HG03378 (cell line): ENCODE data around the gene ARID5A.
"Not testable (repeated sequence)": the region's sequence is repeated elsewhere in the genome, so short reads cannot be mapped to it uniquely, and the experiment has no call there.

Experiments used
- ATAC-seq: cut with Tn5 transposase; IDR thresholded peaks from one replicate; pipeline ENCODE4 v1.9.1; 2021; ENCODE audit warnings: mild to moderate bottlenecking, moderate library complexity; ENCODE audit not compliant: unreplicated experiment

ARID5A gene, protein sequence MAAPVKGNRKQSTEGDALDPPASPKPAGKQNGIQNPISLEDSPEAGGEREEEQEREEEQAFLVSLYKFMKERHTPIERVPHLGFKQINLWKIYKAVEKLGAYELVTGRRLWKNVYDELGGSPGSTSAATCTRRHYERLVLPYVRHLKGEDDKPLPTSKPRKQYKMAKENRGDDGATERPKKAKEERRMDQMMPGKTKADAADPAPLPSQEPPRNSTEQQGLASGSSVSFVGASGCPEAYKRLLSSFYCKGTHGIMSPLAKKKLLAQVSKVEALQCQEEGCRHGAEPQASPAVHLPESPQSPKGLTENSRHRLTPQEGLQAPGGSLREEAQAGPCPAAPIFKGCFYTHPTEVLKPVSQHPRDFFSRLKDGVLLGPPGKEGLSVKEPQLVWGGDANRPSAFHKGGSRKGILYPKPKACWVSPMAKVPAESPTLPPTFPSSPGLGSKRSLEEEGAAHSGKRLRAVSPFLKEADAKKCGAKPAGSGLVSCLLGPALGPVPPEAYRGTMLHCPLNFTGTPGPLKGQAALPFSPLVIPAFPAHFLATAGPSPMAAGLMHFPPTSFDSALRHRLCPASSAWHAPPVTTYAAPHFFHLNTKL

DNA sequence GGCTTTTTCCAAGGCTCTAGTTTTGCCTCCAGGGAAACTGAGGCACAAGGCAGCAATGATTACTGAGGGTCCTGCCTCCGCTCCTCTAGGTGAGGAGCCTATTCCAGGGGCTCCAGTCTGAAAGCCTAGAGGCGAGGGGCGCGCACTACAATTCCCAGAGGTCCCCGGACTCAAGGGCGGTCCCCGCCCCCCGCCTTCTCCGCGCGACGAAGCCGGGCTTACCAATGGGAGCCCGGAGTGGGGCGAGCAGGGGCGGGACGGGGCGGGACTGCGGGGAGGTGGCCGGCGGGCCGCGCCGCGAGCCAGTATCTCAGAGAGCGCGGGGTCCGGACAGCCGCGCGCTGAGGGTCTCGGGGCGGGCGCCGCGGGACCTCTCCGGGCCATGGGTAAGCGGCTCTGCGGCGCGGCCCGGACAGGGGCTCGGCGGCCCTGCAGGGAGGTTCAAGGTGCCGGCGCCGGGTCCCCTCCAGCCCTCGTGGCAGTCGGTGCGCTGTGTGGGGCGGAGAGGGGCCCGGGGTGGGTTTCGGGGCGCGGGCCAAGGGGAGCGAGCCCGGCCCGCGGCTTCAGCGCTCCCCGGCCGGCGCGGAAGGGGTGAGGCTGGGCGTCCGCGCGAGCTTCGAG lies at the start of gene ARID5A:
Gene ARID5A, plus strand, starts transcription at position 308 of the 621 bp plus-strand sequence. Its CDS starts 75 bp downstream, at position 383.
- peak; percentile 26 for ATAC-seq

DNA sequence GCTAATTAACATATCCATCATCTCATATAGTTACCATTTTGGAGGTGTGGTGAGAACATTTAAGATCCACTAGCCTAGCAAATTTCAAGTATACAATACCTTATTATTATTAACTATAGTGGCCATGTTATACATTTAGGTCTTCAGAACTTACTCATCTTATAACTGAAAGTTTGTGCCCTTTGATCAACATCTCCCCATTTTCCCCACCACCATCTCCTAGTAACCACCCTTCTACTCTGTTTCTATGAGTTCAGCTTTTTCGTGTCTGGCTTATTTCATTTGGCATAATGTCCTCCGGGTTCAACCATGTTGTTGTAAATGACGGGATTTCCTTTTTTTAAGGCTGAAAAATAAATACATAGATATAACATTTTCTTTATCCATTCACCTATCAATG lies 47.3 kb upstream of the ARID5A start:
- no peak for ATAC-seq

DNA sequence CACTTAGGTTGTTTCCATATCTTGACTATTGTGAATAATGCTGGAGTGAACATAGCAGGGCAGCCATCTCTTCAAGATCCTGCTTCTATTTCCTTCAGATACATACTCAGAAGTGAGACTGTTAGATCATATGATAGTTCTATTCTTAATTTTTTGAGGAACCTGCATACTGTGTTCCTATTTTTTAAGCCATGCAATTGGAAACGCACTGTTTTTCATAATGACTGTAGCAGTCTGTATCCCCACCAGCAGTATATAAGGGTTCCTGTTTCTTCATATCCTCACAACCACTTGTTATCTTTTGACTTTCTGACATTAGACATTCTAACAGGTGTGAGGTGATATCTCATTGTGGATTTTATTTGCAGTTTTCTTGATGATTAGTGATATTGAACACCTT lies 46.9 kb upstream of the ARID5A start:
- ATAC-seq = no peak

GRCh38 chr2:96491860-96492497 lies 44.6 kb upstream of the ARID5A start:
- ATAC-seq = no peak

DNA sequence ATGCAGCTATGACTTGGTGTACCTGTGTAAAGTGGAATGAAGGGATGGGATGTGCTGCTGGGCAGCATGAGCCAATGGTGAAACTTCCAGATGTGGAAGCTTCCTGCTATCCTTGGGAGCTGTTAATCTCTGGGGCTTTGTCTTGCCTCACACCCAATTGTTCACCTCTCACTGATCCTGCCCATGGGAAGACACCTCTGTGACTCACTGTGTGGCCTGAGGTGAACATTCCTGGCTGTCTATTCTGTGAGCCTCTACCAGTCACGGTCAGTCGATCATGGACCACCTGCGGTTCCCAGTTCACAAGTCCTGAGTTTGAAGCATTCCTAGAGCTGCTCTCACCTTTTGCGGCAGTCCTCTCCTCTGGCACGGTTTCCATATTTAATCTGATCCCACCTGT lies 43.5 kb upstream of the ARID5A start:
- no peak for ATAC-seq

DNA sequence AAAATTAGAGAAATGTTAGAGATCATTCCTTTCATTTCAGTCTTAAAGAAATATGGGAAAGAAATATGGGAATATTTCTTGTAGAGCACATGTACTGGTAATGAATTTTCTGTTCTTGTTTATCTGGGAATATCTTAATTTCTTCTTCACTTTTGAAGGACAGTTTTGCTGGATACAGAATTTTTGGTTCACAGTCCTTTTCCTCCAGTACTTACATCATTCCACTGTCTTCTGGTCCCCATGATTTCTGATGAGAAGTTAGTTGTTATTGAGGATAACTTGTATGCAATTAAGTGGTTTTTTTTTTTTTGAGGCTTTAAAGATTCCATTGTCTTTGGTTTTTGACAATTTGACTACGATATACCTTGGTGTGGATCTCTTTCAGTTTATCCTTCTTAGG lies 42.4 kb upstream of the ARID5A start:
- ATAC-seq = no peak

DNA sequence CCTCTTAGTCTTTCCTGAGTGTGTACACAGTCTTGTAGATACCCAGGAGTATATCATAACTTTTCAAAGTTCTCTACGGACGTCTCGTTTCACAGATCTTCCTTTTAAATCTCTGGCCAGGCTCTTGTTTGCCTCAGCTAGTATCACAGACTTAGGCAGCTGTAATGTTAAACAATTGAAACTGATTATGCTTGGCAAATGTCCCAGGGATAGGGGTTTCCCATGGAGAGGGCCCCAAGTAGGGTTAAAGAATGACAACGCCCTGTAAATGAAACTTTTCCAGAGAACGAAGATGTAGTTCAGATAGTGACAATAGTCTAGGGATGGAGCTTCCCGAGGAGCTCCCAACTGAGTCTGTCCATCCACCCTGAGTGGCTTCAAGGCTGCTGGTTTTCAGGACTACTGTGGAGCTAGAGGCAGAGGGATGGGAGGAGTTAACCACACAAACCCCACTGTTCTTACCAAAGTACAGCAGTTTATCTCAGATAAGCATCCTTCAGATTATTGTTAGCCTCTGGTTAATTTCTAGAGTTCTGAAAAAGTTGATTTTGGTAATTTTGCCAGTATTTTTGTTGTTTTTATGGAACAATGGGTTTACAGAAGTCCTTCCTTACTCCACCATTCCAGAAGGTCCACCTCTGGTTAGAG lies 40.4 kb upstream of the ARID5A start:
- ATAC-seq = no peak

- ATAC-seq = no peak
Measured at GRCh38 chr2:96498021-96498431, 38.5 kb upstream of the ARID5A start.

DNA sequence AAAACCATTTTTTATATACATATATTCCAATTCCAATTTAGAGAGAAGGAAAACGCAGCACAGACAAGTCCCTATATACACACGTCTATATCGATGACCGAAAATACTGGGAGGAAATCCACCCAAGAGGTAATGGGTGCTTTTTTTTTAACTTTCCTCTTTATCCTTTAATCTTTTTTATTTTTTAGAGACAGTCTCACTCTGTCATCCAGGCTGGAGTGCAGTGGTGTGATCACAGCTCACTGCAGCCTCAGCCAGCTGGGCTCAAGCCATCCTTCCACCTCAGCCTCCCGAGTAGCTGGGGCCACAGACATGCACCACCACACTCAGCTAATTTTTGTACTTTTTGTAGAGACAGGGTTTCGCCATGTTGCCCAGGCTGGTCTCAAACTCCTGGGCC lies 37.9 kb upstream of the ARID5A start:
- ATAC-seq = not testable (repeated sequence)

- ATAC-seq = no peak
Measured at GRCh38 chr2:96499061-96499960, 37.2 kb upstream of the ARID5A start.

DNA sequence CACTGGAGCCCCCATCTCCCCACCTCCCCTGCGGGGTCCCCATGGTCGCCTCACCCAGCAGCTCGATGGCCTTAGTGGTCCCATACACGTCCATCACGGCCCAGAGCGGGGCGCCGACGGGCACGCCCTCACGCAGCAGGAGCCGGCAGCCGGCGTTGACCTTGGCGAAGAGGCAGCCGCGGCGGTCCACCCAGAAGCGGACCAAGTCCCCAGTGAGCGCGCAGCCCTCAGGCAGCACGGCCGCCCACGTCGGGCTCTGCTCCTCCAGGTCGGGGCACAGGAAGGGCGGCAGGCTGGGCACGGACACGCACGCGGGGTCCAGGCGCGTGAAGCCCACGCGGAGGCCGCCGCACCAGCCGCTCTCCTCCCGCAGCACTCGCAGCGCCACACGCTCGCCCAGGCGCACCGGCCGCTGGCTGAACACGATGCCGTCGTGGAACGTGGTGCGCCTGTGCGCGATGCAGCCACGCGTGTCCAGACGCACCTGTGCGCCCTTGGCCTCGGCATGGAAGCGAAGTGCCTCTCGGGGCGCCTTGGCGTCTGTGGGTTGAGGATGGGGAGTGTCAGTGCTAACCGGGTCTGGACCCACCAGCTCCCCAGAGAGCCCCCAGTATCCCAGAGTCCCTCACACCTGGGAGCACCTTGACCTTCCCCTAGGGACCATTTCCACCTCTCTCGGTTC lies 36.0 kb upstream of the ARID5A start:
- ATAC-seq = no peak

DNA sequence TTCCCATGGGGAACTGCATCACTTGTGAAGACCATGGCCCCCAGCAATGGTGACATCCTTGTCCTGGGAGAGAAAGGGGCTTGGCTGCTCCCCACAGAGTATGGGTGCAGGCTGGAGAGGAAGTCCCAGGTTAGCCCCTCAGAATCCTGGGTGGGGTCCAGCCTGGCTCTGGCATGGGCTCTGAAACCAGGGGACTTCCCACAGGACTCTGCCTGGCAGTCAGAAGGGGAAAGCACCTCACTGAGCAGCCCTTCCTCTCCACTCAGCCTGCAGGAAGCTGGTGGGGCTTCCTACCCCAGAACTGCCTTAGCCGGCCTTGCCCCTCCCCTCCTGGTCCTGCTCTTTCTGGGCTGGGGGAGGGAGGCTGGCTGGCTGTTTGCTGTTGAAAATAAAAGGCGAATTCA lies 35.1 kb upstream of the ARID5A start:
- peak; percentile 45 for ATAC-seq

GRCh38 chr2:96501886-96502810 lies 34.4 kb upstream of the ARID5A start:
- peak; percentile 15 for ATAC-seq

DNA sequence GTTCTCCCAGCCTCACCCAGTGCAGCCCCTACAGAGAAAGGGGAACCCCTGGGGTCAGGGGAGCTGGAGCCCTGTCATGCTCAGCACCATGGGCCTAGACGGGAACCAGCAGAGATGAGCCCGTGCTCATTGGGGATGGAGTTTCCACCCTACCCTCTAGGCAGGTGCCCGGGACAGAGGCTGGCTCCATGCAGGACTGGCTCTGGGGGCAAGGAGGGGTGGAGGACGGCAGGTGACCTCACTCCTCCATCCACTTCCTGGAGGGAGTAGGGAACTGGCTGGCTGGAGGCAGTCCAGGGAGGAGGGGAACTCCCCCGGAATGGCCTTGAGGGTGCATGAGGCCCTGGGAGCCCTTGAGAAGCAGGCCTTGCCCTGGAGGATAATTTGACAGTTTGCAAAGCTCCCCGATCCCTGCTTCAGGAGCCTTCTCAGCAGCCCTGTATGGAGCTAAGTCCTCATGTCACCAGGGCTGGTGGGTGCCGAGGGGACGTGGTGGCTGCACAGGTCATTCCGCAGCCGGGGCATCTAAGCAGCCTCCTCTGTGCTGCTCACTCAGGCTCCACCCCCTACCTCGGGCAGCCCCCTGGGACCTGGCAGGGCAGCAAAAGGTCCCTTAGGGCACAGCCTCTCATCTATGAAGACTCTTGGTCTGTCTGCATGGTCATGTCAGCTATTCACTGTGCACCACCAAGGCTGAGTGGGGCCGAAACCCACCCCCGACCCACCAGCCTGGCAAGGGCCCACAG lies 33.5 kb upstream of the ARID5A start:
- no peak for ATAC-seq

DNA sequence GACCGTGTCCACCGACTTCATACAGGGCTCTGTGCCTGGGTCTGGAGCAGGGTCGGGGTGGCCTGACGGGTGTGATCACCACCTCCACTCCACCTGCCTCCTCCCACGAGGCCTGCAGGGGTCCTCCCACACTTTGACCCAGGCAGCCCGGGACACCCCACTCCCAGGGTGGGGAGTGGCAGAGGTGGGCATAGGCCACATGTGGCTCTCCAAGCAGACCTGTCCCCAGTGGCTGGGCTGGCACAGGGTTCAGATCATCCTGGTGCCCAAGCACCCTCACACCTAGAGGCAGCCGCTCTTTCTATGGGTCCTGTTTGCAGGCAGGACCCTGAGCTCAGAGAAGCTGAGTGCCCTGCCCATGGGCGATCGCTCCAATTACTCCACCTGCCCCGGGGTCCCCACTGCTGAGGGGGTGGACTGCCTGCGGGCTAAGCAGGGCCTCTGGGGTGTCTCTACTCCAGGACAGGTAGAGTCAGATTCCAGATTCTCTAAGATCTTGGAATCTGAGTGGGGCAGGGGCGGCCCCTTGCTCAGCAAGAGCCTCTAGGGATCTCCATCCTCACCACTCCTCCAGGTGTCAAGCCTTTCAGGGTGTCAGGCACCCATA lies 32.8 kb upstream of the ARID5A start:
- no peak for ATAC-seq

DNA sequence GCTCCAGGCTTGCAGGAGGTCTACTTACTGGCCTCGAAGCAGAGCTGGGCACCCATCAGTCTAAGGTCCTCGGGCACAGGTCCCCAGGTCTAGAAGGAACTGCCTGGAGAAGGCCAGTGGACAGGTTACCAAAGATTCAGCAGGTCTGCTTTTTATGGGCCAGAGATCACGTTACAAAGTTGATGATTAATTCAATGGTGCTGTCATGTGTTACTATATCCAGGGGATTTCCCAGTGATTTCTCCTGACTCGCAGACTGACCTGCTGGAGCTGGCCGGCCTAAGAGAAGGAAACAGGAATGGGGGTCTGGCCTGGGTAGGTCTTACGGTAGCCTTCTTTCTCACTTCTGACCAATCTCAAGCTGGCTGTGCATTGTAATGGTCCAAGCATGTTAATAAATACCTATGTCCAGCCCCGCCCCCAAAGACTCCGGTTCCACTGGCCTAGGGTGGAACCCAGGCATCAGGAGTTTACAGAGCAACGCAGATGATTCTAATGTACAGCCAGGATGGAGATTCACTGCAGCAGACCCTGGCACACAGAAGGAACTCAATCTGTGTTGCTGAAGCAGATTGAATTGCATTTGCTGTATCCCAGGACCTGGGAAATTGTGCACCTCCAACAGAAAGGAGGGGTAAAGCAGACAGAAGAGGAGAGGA lies 31.2 kb upstream of the ARID5A start, which contains the start of gene NEURL3:
Gene NEURL3, minus strand, starts transcription at position 127 of the 659 bp plus-strand sequence. Its CDS starts 71 bp downstream, at position 56.
- ATAC-seq = no peak
